Fibroblast of skin of scalp (primary cell): ENCODE results near the gene ADGRV1.

ENCODE experiments used
- DNase-seq: peaks from one replicate; pipeline ENCODE4 v3.0.0-alpha.2; 2013

ADGRV1 gene

DNA sequence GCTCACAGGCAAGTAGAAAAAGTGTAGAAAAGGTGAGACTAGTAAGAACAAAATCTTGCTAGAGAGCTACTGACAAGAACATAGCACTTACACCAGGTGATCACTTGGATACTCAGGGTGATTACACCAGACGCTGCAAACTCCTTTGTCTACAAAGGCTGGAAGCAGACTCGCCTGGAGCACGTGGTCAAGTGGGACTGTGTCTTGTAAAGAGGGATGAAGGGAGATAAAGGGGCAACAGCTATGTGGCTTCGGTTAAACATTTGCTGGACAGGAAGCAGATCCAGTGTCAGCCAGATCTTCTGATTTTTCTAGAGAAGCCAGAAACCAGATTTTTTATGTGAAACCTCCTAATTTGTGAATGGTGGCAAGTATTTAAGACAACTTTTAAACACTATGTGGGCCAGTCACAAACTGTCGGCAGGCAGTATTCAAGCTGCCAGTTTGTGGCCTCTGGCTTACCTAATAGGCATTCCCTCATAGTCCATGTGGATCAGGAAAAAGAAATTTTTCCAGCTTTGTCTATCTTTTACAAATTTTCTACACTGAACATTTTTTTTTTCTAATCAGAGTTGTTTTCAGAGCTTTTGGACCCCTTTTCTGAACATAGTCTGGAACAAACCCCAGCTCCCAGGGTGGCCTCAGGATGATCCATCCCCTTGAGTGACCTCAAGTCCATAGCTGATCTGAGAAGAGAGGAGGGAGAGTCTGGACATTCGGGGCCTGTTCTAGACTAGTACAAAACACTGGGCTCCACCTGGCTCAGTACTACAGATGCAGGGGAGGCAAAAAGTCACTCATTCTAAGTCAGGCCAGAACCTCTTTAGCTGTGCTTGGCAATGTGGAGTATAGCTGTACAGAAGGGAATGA lies 561.6 kb downstream of the ADGRV1 start:
- no peak for DNase-seq

DNA sequence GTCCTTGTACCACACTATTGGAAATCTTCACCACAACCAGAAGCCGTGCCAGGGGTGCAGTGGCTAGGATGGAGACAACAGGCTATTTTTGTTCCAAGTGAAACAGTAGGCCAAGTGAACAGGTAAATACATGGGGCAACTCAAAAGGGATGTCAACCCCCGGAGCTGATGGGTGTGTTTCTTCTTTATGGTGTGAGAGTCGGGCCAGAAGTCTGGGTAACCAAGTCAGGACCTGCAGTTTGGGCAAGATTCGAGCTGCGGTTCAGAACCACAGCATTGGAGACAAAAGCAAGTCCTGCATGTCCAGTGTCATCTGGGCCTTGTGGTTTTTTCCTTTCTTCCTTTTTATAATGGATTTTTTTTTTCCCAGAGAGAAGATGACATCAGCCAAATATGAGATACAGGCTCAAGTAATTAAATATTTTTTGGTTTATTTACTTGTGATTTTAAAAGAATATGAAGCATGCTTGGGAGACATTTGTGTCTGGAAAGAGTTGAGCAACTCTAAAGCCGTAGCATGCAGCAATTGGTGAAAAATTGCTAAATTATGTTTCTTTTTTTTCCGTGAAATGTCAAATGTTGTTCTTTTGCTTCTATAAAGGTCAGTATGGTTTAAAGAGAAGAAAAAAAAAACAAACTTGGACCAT lies 562.9 kb downstream of the ADGRV1 start:
- DNase-seq = no peak

DNA sequence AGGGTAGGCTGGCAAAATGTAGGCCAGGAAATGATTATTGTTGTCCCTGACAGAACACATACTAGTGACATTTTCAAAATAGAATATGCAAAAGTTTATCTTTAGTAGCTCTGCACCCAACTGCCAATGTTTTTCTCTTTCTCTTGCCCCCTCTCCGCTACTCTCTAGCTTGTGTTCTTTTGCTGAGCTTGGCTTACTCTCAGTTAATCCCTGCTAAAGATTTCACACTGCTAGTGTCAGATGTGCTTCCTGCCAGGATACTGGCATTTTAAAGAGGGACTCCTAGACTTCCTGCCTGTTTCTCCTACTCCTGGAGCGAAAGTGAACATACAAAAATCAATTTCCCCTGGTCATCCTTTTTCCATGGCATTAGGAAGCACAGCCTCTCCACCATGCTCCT lies 564.1 kb downstream of the ADGRV1 start:
- DNase-seq = no peak

DNA sequence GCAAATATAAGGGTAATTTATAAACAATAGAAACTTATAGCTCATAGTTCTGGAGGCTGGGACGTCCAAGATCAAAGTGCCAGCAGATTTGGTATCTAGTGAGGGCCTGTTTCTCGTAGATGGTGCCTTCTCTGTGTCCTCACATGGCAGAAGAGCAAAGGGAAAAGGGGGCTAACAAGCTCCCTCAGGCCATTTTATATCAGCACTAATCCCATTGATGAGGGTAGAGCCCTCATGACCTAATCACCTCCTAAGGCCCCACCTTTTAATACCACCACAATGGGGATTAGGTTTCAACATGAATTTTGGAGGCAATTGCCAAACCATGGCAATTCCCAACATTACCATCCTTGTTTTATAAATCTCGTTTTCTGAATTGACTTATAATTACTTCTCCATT lies 564.7 kb downstream of the ADGRV1 start:
- no peak for DNase-seq

DNA sequence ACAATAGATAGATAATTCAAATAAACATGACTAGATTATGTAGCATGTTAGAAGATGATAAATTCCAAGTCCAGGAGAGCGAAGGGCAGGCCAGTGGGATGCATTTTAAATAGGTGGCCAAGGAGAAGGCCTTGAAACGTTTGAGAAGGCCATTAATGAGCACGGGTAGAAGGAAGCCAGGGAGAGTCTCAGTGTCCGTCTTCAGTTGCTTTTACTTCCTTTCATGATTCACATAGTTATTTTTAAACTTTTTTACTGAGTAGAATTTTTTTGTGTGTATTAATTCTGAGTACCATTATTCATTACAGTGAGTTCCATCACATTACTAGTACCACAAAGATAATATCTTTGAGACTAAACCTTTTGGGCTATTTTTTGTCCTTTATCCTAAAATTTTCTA lies 565.3 kb downstream of the ADGRV1 start:
- no peak for DNase-seq

DNA sequence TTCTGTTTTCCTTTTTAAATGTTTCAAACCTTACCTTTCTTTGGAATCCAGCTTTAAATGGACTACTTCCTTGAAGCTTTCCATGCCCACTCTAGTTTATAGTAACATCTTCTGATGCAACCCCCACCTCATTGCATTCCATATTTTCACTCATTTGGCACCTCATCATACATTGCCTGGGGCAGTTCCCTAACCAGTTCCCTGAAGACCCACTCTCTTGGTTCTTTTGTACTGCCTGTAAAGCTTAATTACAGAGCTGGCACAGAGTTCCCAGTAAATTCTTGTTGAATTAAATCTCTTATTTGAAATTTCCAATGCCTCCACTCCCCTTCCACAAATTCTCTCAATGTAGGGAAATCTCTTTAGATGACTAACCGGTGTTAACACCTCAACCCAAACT lies 567.3 kb downstream of the ADGRV1 start:
- DNase-seq = peak; percentile 27

DNA sequence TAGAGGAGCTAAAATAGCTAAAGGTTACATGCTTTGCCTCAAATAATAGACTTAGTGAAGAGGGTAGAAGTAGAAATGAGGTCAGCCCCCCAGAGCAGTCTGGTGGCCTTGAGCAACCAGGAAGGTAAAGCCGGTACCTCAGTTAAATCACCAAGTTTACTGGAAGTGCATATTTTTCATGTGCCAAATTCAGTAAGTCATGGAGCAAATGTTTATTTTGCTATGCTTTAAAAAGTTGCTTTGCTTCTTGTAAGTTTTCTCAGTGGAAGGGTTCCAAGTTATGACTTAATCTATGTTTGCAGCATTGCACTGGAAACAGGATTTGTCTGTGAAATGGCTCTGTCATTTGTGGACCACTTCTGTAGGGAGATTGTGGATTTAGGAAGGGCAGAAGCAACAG lies 567.9 kb downstream of the ADGRV1 start:
- DNase-seq = peak; percentile 81

DNA sequence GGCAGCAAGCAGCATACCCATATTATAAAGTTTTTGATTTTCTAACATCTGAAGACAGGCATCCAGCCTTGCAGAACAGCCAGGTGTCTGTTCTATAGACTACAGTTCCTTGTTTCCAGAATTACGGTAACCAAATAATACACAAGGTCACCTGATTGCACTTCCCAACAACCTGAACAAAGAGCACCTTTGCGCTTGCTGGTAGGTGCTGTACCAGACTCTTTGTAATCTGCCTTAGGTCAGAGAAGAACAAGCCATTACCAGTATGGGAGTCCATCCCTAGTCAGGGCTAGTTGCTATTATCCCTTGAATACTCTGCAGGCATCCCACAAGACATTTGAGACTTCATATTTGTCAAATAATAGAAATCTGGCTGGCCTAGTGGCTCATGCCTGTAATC lies 568.3 kb downstream of the ADGRV1 start:
- DNase-seq = no peak

DNA sequence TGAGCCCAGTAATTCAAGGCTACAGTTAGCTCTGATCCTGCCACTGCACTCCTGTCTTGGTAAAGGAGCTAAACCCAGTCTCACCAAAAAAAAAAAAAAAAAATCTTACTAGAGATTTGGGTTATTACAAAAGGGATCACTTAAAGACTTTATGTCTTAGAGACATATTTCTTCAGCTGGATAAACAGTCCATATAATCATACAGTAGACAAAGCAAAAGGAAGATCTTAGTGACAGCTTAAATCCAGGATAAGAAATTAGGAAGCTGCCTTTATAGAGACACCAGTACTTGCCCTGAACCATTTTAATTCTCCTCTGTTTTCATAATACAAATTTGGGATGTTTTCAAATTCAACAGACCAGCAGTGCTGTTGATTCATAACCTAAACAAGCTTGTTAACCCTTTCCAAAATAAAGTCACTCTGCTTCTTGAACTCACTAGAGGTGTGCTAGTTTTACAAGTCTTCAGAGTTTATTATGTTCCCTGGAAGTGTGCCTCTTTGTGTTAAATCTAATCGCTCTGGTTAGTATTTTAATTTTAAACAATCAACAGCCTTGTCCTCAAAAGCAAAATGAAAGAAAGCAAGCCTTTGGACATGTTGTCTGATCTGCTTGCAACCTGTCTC lies 569.0 kb downstream of the ADGRV1 start:
- DNase-seq = peak; percentile 36

DNA sequence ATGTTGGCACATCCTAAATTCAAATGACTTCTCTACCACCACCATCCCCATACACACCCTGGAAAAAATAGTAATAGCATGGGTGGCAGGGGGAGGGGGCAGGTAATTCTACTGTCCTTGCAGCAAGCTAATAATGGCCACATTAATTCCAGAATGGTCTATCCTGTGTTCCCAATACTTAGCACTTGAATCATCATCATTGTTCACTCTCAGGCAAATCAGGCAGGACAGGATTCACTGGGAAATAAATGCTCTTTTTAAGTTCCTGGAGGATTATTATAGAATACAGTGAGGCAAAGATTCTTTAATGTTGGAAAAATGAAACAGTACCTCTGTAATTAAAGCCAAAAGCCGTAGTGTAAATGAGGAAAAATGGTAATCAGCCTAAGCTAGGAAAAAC lies 570.0 kb downstream of the ADGRV1 start:
- no peak for DNase-seq

DNA sequence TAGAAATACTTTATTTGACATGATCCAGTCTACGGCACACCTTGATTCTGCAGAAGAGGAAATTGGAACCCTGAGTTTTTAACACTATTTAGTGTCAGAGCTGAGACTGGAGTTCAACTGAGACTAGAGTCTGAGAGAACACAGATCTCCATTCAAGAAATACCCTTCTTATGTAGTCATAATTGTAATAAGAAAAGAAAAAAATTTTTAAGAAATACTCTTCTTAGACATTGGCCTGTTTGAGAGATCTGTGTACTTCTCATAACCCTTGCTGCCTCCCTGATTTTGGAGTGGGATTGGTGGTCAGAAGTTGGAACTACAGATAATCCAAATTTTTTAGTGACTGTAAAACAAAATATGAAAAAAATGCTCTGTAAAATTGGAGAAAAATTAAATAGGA lies 571.2 kb downstream of the ADGRV1 start:
- DNase-seq = peak; percentile 41

DNA sequence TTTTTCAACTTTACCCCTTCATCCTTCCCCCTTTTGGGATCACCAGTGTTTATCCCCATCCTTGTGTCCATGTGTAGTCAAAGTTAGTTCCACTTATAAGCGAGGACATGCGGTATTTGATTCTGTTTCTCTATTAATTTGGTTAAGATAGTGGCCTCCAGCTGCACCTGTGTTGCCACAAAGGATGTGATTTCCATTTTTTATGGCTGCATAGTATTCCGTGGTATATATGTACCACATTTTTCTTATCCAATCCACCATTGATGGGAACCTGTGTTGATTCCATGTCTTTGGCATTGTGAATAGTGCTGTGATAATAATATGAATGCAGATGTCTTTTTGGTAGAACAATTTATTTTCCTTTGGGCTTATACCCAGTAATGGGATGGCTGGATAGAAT lies 572.2 kb downstream of the ADGRV1 start:
- no peak for DNase-seq

DNA sequence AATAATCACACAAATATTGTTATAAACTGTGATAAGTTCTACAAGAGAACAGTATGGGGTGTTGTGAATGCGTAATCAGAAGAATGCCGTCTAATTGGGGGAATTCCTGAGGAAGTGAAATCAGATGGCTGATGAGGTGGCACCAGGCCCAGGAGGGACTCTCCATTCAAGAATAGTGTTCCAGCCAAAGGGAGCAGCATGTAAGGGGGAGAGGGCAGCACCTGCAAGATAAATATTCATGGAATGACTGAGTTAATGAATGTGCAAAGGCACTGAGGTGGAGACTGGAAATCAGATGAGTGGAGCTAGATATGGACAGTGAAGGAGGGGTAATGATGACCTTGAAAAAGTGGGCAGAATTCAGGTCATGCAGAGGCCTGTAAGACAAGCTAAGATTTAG lies 574.0 kb downstream of the ADGRV1 start:
- DNase-seq = no peak

DNA sequence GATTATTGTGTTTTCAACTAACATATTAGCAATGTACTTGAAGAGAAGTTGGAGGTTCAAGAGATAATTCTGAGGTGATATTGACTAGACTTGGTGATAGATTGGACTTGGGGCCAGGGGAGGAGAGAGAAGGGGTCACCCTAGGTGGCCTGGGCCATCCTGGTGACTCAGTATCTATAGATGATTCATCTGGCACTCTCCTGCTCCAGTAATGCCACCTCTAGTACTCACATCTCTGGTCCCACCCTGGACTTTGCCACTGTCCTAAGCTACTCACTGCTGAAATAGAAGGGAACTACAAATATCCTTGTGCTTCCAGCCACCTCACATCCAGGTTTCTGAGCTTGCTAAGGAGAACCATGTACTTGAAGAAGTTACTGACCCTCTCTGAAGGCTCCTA lies 574.6 kb downstream of the ADGRV1 start:
- no peak for DNase-seq

DNA sequence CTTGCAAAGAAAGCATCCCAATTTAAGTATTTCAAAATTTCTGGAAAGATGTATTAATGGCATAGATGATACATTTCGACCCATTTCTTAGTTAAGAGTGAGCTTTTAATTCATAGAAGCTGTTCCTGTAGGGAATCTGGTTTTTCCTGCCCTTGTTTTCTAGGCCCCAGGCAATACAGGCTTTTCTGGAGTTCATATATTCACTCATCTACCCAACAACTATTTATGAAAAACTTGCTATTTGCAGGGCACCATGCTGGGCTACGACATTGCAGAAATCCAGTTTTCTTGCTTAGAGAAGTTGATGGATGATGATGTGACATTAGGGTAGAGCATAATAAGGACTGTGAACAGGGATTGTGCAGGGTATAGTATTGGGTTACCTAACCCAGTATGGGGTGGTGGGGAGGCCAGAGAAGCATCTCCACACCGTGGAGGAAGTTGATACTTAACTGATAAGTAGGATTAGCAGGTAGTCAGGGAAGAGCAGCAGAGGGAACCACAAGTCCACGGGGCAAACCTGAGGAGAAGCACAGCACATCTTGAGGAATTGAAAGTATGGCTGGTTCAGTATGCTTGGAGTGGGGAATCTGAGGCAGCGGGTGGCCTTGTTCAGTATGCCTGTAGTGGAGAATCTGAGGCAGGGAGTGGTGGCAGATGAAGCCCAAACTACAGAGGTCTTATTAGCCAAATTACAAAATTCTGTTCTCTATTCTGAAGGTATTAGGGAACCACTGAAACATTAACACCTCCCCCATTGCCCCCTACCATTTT lies 577.1 kb downstream of the ADGRV1 start:
- no peak for DNase-seq

DNA sequence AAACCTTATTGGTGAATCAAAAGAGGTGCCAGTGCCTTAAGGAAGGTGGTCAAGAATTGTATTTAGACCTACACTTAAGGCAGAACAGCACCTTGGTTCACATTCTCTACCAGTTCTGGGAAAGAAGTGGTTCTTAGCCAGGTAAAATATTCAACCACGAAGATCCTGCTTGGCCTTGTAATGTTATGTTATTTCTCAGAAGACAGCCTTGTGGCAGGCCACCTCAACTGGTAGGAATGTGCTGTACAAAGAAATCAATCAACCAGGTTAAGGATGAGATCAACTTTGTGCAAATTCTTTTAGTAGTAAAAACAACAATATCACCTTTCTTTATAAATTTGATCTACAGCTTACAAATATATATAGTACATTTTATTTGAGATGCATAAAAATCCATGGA lies 577.7 kb downstream of the ADGRV1 start:
- DNase-seq = no peak

DNA sequence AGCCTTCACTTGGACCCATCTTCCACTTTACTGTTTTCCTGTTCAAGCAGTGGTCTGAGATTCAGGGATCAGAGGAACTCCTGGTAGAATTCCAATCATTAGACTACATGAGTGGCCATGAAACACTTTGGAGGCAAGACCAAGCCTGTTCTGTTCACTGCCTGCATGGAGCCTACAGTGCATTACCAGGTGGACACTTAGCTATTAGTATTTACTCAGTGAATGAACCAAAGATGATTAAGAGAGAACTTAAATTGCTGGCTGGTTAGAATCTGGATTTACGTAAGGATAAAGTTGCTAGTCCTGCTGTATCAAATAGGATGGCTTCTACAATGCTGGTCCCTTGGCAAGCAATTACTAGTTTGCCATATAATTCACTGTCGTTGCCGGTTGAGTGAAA lies 579.0 kb downstream of the ADGRV1 start:
- DNase-seq = no peak

DNA sequence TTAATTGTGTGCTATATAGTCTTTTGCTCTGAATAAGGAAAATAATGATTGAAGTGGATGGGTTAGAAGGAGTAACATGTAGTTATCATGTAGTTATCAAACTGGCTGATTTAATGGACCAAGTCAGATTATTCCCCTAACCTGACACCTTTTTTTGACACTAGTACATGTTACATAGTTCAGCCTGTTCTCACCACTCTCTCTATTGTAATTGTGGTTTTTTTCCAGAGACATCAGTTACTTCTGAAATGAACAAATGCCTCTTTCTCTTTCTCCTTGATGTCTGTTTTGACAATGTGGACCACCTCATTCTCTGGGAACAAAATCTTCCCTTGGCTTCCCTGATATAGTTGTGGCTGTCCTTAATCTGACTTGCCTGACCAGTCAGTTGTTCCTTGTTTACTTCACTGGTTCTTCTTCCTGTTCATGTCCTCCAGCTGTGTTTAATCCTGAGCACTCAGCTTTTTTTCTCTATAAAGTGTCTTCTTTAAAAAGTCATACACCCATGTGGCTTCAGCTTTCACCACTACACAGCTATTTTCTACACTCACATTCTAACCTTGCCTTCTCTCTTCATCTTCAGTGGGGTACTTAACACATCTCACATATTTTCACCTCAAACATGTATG lies 581.1 kb downstream of the ADGRV1 start:
- DNase-seq = no peak

DNA sequence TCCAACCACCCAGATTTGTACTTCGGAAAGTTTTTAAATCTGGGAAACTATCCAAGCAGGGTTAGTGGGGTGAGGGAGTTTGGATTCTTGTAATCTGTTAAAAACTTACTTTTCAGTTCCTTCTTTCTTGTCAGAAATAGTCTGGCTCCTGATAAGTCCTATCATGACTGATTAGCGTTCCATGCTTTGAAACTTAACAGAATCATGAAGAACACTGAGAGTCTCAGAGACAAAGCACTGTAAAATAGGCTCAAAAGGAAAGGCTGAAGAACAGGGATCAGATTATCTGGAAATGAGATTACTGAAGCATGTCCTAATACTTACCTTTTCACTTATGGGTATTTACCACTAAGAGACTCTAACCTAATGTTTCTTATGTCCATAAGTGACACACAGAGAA lies 582.1 kb downstream of the ADGRV1 start:
- no peak for DNase-seq

DNA sequence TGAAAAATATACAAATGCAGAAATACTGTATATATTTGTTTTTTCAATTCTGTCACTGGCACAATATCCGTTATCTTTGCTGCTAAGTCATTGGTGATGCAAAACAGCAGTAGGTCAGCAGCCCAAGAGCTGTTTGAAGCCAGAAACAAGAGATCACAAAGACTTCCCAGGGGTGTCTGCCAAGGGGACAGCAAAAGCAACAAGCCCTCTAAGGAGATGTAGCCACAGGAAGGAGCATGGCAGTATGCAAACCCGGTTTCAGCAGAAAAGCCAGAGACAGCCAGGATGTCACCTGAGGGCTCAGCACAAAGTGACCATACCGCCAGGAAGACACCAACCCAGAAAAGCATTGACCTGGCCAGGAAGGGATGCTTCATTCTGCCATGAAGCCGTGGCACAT lies 583.0 kb downstream of the ADGRV1 start:
- no peak for DNase-seq

DNA sequence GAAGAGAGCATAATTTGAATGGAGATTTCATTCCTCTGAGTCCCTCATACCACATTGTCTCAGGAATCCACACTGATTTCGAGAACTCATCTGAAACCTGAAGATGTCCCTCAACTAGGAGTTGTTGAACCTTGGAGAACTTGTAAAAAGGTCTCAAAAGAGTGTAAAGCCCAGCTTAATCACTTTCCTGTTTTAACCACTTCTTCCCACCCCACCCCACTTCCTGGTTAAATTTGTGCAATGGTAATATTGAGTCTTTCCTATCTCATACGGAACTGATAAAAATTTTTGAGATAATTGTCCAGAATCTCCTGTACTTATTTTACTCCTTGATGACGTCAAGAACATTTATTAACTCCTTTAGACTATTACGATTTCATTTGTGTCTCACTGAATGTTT lies 583.8 kb downstream of the ADGRV1 start:
- DNase-seq = no peak

DNA sequence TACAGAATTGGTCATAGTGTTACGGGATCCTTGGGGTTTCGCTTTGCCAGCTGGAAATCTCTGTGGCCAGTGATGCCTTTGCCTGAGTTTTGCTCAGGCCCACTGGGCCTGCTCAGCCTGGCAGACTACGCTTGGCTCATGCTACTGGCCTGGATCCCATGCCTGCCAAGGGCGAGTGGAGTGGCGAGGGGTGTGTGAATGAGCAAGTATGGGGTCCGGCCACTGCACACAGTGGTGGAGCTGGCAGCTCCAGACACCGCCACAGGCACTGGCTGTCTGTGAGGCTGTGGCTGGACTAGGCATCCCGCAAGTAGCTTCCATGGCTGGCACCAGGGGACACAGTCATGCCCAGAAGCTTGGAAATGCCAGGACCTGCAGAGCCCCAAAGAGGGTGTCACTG lies 584.2 kb downstream of the ADGRV1 start:
- DNase-seq = no peak

DNA sequence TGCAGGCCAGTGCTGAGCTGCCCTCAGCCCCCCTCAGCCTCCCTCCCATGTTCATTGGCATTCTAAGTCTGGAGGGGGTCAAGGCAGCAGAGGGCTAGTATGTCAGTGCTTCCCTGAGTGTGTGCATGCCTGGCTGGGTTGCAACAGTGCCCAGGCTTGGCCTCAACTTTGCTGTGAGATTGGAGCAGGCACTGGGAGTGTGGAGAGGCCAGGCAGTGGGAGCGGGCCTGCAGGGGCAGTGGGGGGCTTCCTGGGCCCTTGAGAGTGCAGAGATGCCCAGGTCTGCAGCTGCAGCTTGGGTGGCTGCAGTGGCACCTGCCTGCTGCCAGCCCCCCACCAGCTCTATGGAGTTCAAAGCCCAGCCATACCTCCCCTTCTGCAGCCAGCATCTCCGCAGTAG lies 585.2 kb downstream of the ADGRV1 start:
- no peak for DNase-seq
